Hair follicular keratinocyte (primary cell): ENCODE measurements around the gene OR2T5. TPM values are rescaled to one million over a fixed set of nuclear protein-coding genes. Genes with fewer than 3 reads are reported as not detected.

ENCODE experiments used
- total RNA-seq: library from RNA; depleted of rRNA; stranded (reverse); fragments of >200 nt; gene quantifications from 2 replicates; pipeline ENCODE4 v1.2.3, GENCODE V29; 2015

The OR2T5 gene, protein sequence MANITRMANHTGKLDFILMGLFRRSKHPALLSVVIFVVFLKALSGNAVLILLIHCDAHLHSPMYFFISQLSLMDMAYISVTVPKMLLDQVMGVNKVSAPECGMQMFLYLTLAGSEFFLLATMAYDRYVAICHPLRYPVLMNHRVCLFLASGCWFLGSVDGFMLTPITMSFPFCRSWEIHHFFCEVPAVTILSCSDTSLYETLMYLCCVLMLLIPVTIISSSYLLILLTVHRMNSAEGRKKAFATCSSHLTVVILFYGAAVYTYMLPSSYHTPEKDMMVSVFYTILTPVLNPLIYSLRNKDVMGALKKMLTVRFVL
- not detected in 2 replicates for total RNA-seq

DNA sequence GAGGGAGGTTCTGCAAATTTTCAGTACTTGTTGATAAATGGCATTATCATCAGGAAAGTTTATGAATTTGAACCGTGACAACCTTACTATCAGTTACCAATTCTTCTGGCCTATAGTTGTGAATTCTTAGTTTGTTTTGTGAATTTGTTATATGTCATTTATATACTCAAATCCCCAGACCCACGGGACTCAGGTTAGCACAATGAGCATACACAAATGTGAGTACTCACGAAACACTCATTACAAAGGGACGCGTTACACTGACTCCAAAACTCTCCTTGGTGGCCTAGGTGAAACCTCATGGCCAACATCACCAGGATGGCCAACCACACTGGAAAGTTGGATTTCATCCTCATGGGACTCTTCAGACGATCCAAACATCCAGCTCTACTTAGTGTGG, at the start of gene OR2T5:
Gene OR2T5, plus strand, starts transcription at position 301 of the 400 bp plus-strand sequence. Its CDS starts 0 bp downstream, at position 301.

DNA sequence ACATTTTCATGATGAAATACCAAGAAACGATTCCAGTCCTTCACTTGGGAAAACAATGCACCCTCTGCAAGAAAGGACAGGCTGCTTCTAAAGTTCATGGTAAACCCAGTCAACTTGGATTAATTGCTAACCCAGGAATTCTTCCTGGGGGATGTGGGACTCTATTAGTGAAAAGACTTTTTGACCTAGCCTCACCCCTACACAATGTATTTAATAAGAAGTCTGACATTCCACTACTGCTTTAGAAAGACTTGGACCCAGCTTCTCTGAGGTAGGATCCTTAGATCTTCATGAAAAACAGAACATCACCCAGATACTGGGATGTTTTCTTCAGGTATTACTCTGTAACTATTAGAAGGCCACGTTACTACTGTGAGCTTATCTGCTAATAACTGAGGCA, 43.0 kb upstream of the OR2T5 start, which contains the start of gene OR2T2:
Gene OR2T2, plus strand, starts transcription at position 239 of the 400 bp plus-strand sequence. CDS start 7,161 bp downstream, outside the sequence.

DNA sequence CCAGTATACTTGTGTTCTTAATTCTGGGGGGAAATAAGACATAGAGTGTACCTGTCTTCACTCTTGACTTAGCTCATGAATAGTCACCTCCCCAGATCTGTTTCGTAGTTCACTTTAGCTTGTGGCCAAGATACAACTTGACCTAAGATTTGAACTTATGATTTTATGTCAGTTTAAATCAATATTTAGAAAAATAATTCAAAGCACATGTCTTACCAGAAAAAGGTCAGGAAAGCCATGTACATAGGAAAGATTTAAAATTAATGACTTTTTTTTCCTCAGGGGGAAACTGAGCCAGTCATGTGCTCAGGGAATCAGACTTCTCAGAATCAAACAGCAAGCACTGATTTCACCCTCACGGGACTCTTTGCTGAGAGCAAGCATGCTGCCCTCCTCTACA, 15.3 kb upstream of the OR2T5 start, which contains the start of gene OR2T3:
Gene OR2T3, plus strand, starts transcription at position 301 of the 400 bp plus-strand sequence. Its CDS starts 0 bp downstream, at position 301.

DNA sequence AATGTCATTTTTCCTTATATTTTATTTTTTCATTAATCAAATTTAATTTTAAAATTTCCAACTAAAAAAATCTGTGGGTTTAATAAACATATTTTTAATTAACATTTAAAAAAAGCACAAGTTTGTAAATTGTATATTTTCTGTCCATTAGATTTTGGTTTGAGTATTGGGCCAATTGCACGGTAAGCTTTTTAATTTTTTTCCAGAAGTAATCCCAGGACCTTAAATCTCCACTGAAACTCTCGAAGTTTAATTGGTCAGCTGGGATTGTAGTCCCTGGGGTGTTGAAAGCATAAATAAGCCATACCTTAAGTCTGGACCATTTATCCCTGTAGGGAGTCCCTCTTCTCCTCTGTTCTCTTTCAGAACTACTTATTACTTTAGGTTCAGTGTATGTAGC, 19.4 kb downstream of the OR2T5 start, which contains the start of gene OR2G6:
Gene OR2G6, plus strand, starts transcription at position 301 of the 400 bp plus-strand sequence. CDS start 13,574 bp downstream, outside the sequence.

Other genes with a start within 250 kb of the OR2T5 start
- gene OR2T33, start 210.6 kb upstream of the OR2T5 start, total RNA-seq: not detected in 2 replicates
- not detected in 2 replicates for gene OR2T12, start 185.2 kb upstream of the OR2T5 start, total RNA-seq
- gene OR2M7, start 164.0 kb upstream of the OR2T5 start, total RNA-seq: not detected in 2 replicates
- gene OR14C36, start 139.8 kb upstream of the OR2T5 start, total RNA-seq: not detected in 2 replicates
- not detected in 2 replicates for gene OR2T4, start 126.9 kb upstream of the OR2T5 start, total RNA-seq
- gene OR2T6, start 112.8 kb upstream of the OR2T5 start, total RNA-seq: not detected in 2 replicates
- not detected in 2 replicates for gene OR2T1, start 85.5 kb upstream of the OR2T5 start, total RNA-seq
- not detected in 2 replicates for gene OR2T2, start 43.0 kb upstream of the OR2T5 start, total RNA-seq
- not detected in 2 replicates for gene OR2T3, start 15.2 kb upstream of the OR2T5 start, total RNA-seq
- gene OR2G6, start 19.5 kb downstream of the OR2T5 start, total RNA-seq: not detected in 2 replicates
- gene OR2T29, start 74.2 kb downstream of the OR2T5 start, total RNA-seq: not detected in 2 replicates
- not detected in 2 replicates for gene OR2T34, start 86.2 kb downstream of the OR2T5 start, total RNA-seq
- gene OR2T10, start 109.1 kb downstream of the OR2T5 start, total RNA-seq: not detected in 2 replicates
- gene OR2T11, start 146.5 kb downstream of the OR2T5 start, total RNA-seq: not detected in 2 replicates
- gene OR2T35, start 156.7 kb downstream of the OR2T5 start, total RNA-seq: not detected in 2 replicates
- gene OR2T27, start 166.9 kb downstream of the OR2T5 start, total RNA-seq: not detected in 2 replicates
- not detected in 2 replicates for gene OR14I1, start 214.2 kb downstream of the OR2T5 start, total RNA-seq